Activated CD4-positive, alpha-beta T cell treated with anti-CD3 and anti-CD28 coated beads, Interleukin-2, amount 50 U/mL, for 1 hour (primary cell): ENCODE measurements around the gene MMD.
"Not testable (repeated sequence)": the region's sequence is repeated elsewhere in the genome, so short reads cannot be mapped to it uniquely, and the experiment has no call there.

ENCODE experiments used
- DNase-seq: peaks from one replicate; pipeline ENCODE4 v3.0.0-alpha.2; 2020

The MMD gene

GRCh38 chr17:55418369-55419268 is 3.0 kb downstream of the MMD start:
- DNase-seq: no peak

GRCh38 chr17:55417411-55418268 is 4.0 kb downstream of the MMD start:
- no peak for DNase-seq

GRCh38 chr17:55416470-55417052 is 5.1 kb downstream of the MMD start:
- no peak for DNase-seq

- DNase-seq: no peak
Observed at GRCh38 chr17:55416000-55416399, 5.6 kb downstream of the MMD start.

GRCh38 chr17:55414983-55415382 is 6.7 kb downstream of the MMD start:
- no peak for DNase-seq

GRCh38 chr17:55413825-55414489 is 7.7 kb downstream of the MMD start:
- DNase-seq: no peak

- no peak for DNase-seq
Observed at GRCh38 chr17:55411463-55411855, 10.2 kb downstream of the MMD start.

- no peak for DNase-seq
Observed at GRCh38 chr17:55410722-55411462, 10.7 kb downstream of the MMD start.

- DNase-seq: no peak
Observed at GRCh38 chr17:55409030-55409800, 12.4 kb downstream of the MMD start.

- no peak for DNase-seq
Observed at GRCh38 chr17:55407641-55408566, 13.7 kb downstream of the MMD start.

GRCh38 chr17:55405600-55405999 is 16.0 kb downstream of the MMD start:
- DNase-seq: no peak

- not testable (repeated sequence) for DNase-seq
Observed at GRCh38 chr17:55404197-55404596, 17.4 kb downstream of the MMD start.

- no peak for DNase-seq
Observed at GRCh38 chr17:55402374-55402773, 19.3 kb downstream of the MMD start.

GRCh38 chr17:55398689-55399088 is 22.9 kb downstream of the MMD start:
- no peak for DNase-seq

- no peak for DNase-seq
Observed at GRCh38 chr17:55395803-55396505, 25.7 kb downstream of the MMD start.

- DNase-seq: no peak
Observed at GRCh38 chr17:55394357-55395021, 27.1 kb downstream of the MMD start.

- no peak for DNase-seq
Observed at GRCh38 chr17:55391764-55392467, 29.7 kb downstream of the MMD start.

- DNase-seq: no peak
Observed at GRCh38 chr17:55391244-55391757, 30.3 kb downstream of the MMD start.
